GM19452 (cell line): Measurements from ENCODE around the gene TAS1R3.

Source experiments
- ATAC-seq: cut with Tn5 transposase; IDR thresholded peaks from one replicate; pipeline ENCODE4 v1.9.1; 2021; ENCODE audit not compliant: unreplicated experiment

TAS1R3 gene

DNA sequence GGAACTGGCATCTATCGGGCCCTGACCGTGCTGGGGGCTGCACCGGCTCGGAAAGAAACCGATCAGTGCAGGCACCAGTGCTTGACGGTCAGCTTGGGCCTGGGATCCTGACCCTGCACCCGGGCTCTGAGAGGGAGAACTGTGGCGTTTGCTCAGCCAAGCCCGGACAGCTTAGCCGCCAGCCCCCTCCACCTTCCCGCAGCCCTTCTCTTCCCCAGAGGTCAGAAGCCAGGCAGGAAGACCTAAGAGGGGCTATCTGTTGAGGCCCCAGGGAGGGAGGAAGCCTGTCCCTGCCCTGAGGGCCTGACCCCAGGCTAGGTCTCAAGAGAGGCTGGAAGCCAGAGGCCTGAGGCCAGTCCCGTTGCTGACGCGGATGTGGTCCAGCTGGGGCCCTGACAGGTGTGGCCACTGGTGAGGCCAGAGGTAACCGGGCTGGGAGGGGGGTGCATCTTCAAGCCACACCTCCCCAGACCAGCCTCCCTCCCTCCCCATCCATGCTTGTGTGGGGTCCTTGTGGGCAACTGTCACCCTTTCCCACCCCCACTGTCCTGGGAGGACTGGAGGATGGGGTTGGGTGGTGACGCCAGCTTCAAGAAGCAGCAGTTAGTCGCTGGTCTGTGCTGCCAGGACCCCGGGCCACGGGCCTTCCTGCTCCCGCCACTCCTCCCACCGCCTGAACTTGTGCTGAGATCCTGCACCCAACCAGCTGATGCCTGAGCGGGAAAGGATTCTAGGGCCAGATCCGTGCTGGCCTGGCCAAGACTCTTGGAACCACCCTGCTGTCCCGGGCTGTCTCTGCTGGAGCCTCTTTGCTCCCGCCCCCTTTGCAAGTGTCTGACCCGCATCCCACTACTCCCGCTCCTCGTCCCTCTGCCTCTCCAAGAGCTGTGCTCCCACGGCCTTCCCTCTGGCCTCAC, 20.7 kb downstream of the TAS1R3 start:
- ATAC-seq: no peak

DNA sequence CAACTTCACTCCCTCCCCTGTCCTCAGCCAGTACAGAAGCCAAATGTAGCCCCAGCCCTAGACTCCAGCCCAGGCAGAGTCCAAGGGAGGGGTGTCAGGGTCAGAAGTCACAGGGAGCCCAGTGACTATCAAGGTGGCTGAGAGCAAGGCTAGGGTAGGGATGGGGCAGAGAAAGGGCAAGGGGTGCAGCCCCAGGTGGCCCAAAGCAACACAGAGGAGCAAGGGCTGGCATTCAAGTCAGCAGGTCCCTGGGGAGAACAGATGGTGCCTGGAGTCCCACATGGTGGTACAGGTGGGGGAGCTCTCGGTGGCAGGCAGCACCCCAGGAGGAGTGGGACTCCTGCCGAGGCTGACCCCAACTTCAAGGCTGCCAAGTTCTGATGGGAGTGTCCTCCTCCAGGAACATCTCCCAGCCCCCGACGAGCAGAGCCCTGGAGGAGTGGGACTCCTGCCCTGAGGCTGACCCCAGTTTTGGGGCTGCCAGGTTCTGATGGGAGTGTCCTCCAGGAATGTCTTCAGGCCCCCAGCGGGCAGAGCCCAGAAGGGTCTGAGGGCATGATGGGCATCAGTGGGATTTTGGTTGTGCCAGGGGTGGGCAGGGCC, 21.8 kb downstream of the TAS1R3 start:
- no peak for ATAC-seq

GRCh38 chr1:1353389-1354151, 22.5 kb downstream of the TAS1R3 start:
- no peak for ATAC-seq

- ATAC-seq: no peak
Observed at GRCh38 chr1:1354271-1355247, 23.5 kb downstream of the TAS1R3 start.

DNA sequence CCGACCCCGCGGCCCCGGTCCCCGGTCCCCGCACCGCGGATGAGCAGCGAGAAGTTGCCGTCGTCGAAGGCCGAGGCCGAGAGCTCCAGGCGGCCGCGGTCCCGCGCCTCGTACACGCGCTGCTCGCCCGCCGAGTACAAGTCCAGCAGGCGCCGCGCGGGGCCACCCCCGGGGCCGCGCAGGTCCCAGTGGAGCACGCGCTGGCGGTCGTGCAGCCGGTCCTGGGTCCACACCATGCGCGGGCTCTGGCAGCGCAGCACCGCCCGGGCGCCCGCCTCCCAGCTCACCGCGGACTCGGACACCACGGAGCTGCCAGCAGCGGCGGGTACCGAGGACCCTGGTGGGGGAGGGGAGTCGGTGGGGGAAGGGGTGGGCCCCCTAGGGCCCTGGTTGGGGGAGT, 24.3 kb downstream of the TAS1R3 start:
- ATAC-seq: no peak

- ATAC-seq: no peak
Observed at GRCh38 chr1:1356166-1356795, 25.2 kb downstream of the TAS1R3 start.

DNA sequence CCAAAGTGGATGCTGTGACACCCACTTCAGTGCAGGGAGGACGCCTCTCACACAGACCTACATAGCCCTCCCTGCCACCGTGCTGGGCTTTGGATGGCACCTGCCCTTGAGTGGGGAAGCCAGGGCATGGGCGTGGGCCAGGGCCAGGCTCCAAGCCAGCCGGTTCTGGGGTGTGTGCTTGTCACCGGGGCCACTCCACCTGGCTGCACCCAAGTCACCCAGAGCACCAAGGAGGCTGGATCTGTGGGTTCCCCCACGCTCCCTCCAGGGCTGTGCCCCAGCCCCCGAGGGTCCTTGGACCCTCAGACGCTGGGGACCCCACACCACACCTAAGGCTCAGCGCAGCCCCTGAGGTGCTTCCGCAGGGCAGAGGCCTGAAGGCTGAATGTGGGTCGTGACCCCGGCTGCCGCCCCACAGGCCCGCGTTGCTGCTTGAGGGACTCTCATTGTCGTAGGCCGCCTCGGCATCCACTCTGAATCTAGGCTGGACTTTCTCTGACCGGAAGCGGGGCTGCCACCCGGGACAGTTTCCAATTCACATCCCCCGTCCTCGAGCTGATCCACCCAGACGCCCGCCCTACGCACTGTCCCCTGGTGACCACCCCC, 25.8 kb downstream of the TAS1R3 start:
- no peak for ATAC-seq

DNA sequence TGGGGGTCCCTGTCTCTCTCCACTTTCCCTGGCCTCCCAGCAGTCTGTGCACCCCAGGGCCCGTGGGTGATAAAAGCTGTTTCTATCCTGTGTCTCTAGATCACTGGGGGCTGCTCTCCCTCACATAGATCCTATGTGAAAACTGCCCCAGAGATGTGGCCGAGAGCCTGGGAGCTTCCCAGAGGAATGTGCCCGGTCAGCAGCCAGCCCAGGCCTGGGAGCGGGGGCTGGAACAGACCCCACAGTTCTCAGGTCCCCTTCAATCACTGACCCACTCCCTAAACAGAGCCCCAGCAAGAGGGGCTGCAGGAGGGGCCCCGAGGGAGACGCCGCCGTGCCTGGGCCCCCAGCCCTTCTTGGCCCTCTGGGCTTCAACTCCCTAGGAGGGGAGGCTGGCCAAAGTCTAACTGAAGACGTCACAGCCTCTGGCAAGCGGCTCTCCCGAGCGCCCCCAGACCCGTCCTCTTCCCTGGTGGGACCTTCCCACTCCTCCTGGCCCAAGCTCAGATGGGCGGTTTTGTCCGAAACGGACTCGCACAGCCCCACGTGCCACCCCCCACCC, 26.9 kb downstream of the TAS1R3 start:
- ATAC-seq: no peak

DNA sequence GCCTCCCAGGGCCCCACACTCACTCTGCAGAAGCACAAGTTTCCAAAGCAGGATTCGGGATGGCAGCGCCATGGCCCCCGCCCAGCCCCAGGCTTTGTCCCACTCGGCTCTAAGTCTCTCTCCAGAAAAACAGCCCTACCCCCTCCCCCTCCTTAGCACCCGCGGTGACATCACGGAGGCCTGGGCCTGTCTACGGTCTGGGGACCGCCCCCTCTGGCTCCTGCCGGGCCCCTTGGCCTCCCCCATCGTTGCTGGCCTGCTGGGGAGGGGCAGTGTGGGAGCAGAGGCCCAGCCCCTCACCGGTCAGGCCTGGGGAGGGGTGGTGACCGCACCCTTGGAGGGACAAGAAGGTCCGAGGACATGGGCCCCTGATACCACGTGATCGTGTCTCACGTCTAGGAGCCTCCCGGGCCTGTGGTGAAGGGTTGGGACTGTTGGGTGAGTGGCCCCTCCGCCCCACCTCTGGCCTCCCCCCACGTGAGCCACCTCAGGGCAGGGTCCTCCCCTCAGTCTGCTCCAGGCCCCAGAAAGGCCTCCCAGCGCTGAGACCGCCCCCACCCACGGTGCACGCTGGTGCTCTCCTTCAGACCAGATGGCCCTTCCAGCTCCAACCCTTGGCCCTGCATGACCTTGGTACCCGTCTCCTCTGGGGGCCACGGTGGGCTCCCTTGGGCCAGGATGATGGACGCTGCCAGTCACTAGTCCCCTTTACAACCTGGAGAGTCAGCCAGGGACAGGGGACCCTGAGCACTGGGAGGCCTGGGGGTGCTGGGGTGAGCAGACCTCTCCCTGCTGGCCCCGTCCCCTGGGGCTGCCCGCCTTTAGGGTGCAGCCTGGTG, 27.6 kb downstream of the TAS1R3 start, which contains the start of gene MXRA8:
MXRA8 (minus strand) TSS at position 123 of the 839 bp plus-strand sequence; CDS start at position 72, 51 bp downstream.
- ATAC-seq: no peak

DNA sequence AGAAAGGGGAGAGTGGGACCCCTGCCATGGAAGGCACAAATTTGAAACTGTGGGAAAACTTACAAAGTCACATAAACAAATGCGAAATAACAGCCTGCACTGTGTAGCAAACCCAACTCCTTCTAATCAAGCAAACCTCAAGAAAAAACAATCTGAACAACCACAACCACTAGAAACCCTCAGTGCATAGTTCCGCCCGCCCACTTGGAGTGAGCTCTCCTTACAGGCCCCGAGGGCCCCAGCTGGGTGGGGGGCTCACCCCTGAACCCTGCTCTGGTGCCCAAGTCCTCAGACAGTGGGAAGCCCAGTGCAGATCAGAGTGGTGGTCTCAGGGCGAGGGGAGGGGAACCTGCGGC, 28.2 kb downstream of the TAS1R3 start:
- ATAC-seq: no peak

DNA sequence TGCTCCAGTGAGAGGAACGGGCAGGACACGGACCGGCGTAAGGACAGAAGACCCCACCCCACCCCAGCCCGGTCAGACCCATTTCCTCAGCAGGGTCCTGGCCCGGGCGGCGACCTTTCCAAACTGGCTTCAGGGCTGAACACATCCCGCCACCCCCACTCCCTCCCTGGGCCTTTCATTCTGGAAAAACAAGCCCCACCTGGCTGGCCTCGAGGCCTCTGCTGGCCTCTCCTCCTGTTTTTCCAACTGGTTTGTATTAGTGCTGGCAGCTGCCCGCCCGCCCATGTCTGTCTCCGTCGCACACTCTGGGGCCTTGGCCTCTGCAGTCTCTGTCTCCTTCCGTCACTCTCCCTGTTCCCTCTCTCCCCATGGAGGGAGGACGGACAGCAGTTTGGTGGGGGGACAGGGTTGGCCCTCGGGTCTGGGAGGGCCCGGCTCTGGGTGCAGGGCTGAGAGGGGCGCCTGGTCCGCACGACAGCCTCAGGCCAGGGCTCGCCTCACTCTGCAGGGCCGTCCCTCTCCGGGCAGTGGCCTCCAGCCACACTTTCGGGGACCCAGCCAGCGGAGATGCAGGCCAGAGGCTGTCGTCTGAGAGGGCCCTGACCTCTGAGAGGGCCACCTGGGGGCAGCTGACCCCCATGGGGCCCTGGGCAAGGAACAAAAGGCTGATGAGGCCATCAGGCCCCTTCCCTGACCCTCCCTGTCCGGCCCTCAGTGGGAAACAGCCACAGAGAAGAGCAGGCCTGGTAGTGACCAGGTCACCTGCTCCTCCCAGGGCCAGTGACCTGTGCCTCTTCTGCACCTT, 28.8 kb downstream of the TAS1R3 start:
- ATAC-seq: no peak

- ATAC-seq: no peak
Observed at GRCh38 chr1:1360506-1361169, 29.6 kb downstream of the TAS1R3 start.

GRCh38 chr1:1361233-1361981, 30.3 kb downstream of the TAS1R3 start:
- ATAC-seq: no peak

GRCh38 chr1:1361982-1362423, 30.9 kb downstream of the TAS1R3 start:
- ATAC-seq: no peak

- ATAC-seq: no peak
Observed at GRCh38 chr1:1364266-1364665, 33.2 kb downstream of the TAS1R3 start.
